ENCODE data around the gene SHCBP1. TPM values are rescaled to one million over a fixed set of nuclear protein-coding genes. Genes with fewer than 3 reads are reported as not detected.
"Not testable (repeated sequence)": the region's sequence is repeated elsewhere in the genome, so short reads cannot be mapped to it uniquely, and the experiment has no call there.

Gene SHCBP1
- total RNA-seq, 1 donor: 1.8 TPM

GRCh38 chr16:46577988-46578579, 43.1 kb downstream of the SHCBP1 start:
- no peaks in the 10 kb centered on the region for H3K27me3 ChIP-seq (ENCODE audit: insufficient read depth, low read length)
- H3K4me1 ChIP-seq (ENCODE audit: insufficient read depth, low read length): peaks cover 7% of the 10 kb centered on the region
- no peak overlapping the region for H3K4me3 ChIP-seq (ENCODE audit: low read length)
- H3K9me3 ChIP-seq (ENCODE audit: low read depth, low read length): no peaks in the 10 kb centered on the region

GRCh38 chr16:46573834-46574159, 47.4 kb downstream of the SHCBP1 start:
- Histone ChIP-seq H3K4me3 (ENCODE audit: low read length) (no peak overlapping the region), H3K9me3 (ENCODE audit: low read depth, low read length) (no peaks in the 10 kb centered on the region), H3K27me3 (ENCODE audit: insufficient read depth, low read length) (no peaks in the 10 kb centered on the region), H3K4me1 (ENCODE audit: insufficient read depth, low read length) (no peaks in the 10 kb centered on the region)

GRCh38 chr16:46573008-46573833, 48.0 kb downstream of the SHCBP1 start:
- no peak overlapping the region for H3K4me3 ChIP-seq (ENCODE audit: low read length)
- no peaks in the 10 kb centered on the region for H3K27me3 ChIP-seq (ENCODE audit: insufficient read depth, low read length)
- no peaks in the 10 kb centered on the region for H3K9me3 ChIP-seq (ENCODE audit: low read depth, low read length)
- no peaks in the 10 kb centered on the region for H3K4me1 ChIP-seq (ENCODE audit: insufficient read depth, low read length)

GRCh38 chr16:46569231-46569735, 51.9 kb downstream of the SHCBP1 start:
- H3K4me1 ChIP-seq (ENCODE audit: insufficient read depth, low read length): no peaks in the 10 kb centered on the region
- H3K4me3 ChIP-seq (ENCODE audit: low read length): no peak overlapping the region
- no peaks in the 10 kb centered on the region for H3K27me3 ChIP-seq (ENCODE audit: insufficient read depth, low read length)
- H3K9me3 ChIP-seq (ENCODE audit: low read depth, low read length): no peaks in the 10 kb centered on the region

GRCh38 chr16:46568472-46569230, 52.5 kb downstream of the SHCBP1 start:
- H3K27me3 ChIP-seq (ENCODE audit: insufficient read depth, low read length): peaks cover 4% of the 10 kb centered on the region
- H3K4me1 ChIP-seq (ENCODE audit: insufficient read depth, low read length): no peaks in the 10 kb centered on the region
- no peaks in the 10 kb centered on the region for H3K9me3 ChIP-seq (ENCODE audit: low read depth, low read length)
- no peak overlapping the region for H3K4me3 ChIP-seq (ENCODE audit: low read length)

GRCh38 chr16:46562979-46563378, 58.2 kb downstream of the SHCBP1 start:
- Histone ChIP-seq H3K27me3 (ENCODE audit: insufficient read depth, low read length) (peaks cover 9% of the 10 kb centered on the region), H3K4me3 (ENCODE audit: low read length) (no peak overlapping the region), H3K4me1 (ENCODE audit: insufficient read depth, low read length) (no peaks in the 10 kb centered on the region), H3K9me3 (ENCODE audit: low read depth, low read length) (no peaks in the 10 kb centered on the region)

GRCh38 chr16:46558018-46558417, 63.2 kb downstream of the SHCBP1 start:
- H3K9me3 ChIP-seq (ENCODE audit: low read depth, low read length): no peaks in the 10 kb centered on the region
- H3K4me3 ChIP-seq (ENCODE audit: low read length): no peak overlapping the region
- peaks cover 11% of the 10 kb centered on the region for H3K27me3 ChIP-seq (ENCODE audit: insufficient read depth, low read length)
- H3K4me1 ChIP-seq (ENCODE audit: insufficient read depth, low read length): no peaks in the 10 kb centered on the region

GRCh38 chr16:46555951-46556350, 65.2 kb downstream of the SHCBP1 start:
- Histone ChIP-seq H3K4me1 (ENCODE audit: insufficient read depth, low read length) (no peaks in the 10 kb centered on the region), H3K9me3 (ENCODE audit: low read depth, low read length) (no peaks in the 10 kb centered on the region)

GRCh38 chr16:46554435-46554834, 66.7 kb downstream of the SHCBP1 start:
- not testable (repeated sequence) for H3K4me1 ChIP-seq (ENCODE audit: insufficient read depth, low read length); H3K27me3 ChIP-seq (ENCODE audit: insufficient read depth, low read length); H3K9me3 ChIP-seq (ENCODE audit: low read depth, low read length); H3K4me3 ChIP-seq (ENCODE audit: low read length)

More at GRCh38 chr16:46555951-46556350, 65.2 kb downstream of the SHCBP1 start:
- Histone ChIP-seq H3K27me3 (ENCODE audit: insufficient read depth, low read length) (peaks cover 8% of the 10 kb centered on the region), H3K4me3 (ENCODE audit: low read length) (no peak overlapping the region)

GRCh38 chr16:46549477-46549876, 71.7 kb downstream of the SHCBP1 start:
- no peaks in the 10 kb centered on the region for H3K27me3 ChIP-seq (ENCODE audit: insufficient read depth, low read length)
- H3K9me3 ChIP-seq (ENCODE audit: low read depth, low read length): no peaks in the 10 kb centered on the region
- H3K4me3 ChIP-seq (ENCODE audit: low read length): no peak overlapping the region
- no peaks in the 10 kb centered on the region for H3K4me1 ChIP-seq (ENCODE audit: insufficient read depth, low read length)

Other genes with a start within 250 kb of the SHCBP1 start
- gene VPS35, start 67.8 kb upstream of the SHCBP1 start, total RNA-seq: 51.4 TPM
- gene ORC6, start 68.3 kb upstream of the SHCBP1 start, total RNA-seq: 2.4 TPM
- gene MYLK3, start 127.0 kb upstream of the SHCBP1 start, total RNA-seq: 0.10 TPM
- 30.4 TPM for gene C16orf87, start 209.8 kb upstream of the SHCBP1 start, total RNA-seq

Measured in mononuclear cell (primary cell).